GM12801 (cell line): Measurements from ENCODE around the gene NSMF.

Experiments
- TF ChIP-seq, protein P1 (sequence below): IDR thresholded peaks from one replicate; pipeline ENCODE4 v1.5.1; 2011; ENCODE audit warnings: control low read depth; ENCODE audit not compliant: insufficient read length; ENCODE audit errors: extremely low read depth

NSMF gene

DNA sequence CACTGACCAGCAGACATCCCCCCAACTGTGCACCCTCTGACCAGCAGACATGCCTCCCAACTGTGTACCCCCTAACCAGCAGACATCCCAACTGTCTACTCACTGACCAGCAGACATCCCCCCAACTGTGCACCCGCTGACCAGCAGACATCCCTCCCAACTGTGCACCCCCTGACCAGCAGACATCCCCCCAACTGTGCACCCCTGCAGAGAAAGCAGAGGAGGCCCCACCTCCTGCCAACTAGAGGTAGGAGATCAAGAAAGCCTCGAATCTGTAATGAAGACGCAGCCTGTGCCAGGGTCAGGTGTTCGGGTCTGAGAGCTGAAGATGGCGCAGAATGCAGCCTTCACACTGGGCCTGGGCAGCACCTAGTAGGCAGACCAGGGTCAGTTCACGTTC lies 29.8 kb upstream of the NSMF start:
- TF ChIP-seq, protein P1, sequence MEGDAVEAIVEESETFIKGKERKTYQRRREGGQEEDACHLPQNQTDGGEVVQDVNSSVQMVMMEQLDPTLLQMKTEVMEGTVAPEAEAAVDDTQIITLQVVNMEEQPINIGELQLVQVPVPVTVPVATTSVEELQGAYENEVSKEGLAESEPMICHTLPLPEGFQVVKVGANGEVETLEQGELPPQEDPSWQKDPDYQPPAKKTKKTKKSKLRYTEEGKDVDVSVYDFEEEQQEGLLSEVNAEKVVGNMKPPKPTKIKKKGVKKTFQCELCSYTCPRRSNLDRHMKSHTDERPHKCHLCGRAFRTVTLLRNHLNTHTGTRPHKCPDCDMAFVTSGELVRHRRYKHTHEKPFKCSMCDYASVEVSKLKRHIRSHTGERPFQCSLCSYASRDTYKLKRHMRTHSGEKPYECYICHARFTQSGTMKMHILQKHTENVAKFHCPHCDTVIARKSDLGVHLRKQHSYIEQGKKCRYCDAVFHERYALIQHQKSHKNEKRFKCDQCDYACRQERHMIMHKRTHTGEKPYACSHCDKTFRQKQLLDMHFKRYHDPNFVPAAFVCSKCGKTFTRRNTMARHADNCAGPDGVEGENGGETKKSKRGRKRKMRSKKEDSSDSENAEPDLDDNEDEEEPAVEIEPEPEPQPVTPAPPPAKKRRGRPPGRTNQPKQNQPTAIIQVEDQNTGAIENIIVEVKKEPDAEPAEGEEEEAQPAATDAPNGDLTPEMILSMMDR = no peak

DNA sequence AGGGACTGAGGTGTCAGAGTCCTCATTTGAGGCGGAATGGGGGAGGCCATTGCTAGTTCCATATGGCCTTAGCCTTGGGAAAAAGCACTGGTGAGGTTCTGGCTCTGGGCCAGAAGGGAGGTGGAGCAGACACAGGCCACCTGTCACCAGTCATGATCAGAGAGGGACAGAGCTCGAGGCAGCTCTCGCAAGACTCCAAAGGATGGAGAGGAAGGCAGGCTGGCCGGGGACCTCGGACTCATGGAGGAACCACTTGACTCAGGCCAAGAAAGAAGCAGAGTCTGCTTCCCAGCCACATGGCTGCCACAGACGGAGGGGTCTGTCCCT lies 29.2 kb upstream of the NSMF start:
- TF ChIP-seq, protein P1 = no peak

DNA sequence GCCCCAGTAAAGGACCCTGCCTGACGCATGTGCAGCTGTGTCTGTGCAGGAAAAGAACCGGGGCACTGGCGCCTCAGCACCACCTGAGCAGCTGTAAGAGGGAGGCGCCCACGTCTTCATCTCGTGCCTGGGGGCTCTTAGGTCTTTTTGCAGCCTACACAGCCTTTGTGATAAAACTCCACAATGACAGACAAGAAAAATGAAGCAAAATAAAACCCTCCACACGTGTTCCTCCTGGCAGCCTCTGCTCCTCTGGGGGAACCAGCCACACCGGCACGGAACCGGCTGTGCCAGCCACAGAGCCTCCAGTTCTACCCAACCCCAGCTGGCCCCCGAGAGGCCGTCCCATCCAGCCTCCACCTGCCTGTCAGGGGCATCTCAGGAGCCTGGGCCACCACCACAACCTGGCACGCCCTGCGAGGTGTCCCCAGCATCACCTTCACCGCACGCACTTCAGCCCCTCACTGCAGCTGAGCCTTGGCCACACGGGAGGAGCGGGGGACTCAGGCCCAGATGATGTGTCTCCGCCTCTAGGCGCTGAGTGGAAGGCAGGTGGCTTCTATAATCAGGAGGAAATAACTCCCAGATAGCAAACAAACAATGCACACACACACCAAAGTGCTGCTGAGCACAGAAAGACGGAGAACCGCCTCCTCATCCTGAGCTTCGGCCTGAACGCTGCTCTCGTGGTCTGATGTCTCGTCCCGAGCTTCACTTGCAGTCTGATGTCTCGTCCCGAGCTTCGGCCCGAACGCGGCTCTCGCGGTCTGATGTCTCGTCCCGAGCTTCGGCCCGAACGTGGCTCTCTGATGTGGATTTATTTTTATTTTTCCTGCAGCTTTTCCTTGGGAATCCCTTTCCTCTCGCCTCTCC lies 28.6 kb upstream of the NSMF start:
- TF ChIP-seq, protein P1 = no peak

DNA sequence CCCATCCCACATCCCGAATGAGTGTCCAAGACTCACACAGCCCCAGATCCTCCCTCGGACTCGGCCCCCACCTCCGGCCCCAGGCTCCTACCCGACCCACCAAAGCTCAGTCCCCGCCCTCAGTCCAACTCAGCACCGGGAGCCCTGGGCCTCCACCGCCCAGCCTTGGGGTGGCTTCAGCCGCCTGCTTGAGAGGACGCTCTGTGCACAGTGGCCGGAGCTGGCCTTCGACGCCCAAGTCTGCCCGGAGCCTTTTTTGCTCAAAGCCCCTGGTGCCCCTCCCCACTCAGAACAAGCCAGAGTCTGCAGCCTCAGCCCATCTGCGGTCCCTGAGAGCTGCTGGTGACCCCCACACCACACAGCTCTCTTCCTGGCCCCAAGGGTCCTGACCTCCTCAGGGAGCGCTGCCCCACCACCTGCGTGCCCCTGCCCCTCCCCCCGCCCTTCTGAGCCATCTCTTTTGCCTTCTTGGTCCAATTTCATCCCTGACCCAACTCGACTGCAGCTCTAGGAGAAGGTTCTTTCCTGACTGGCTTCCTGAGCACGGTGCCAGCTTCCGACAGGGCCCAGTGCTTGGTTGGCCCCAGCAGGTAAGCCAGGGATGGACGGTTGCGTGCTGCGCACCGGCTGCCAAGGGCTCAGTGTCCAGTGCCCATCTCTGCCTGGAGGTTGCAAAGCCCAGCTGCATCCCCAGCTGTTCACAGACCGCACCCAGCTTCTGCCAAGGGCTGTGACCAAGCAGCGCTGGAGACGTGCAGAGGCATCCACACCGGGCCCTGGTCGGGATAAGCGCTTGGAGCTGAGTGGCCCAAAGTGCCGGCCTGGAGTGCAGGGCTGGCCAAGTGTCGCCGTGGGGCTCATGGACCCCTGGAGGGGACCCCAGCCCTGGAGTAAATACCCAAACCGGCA lies 27.7 kb upstream of the NSMF start:
- TF ChIP-seq, protein P1 = no peak

DNA sequence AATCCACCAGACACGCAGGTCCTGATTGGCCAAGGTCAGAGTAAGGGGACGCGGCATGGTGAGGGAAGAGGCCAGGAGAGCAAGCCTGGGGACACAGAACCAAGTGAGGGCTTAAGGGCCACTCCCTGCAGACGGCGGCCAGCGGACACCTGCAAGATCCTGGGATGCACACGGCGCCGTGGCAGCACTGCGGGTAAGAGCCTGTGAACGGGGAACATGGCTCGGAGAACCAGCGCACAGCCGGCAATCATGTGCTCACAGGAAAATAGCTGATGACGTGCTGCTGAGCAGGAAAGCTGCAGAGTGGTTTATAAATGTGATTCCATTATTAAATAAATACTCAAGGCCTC lies 27.0 kb upstream of the NSMF start:
- TF ChIP-seq, protein P1 = no peak

DNA sequence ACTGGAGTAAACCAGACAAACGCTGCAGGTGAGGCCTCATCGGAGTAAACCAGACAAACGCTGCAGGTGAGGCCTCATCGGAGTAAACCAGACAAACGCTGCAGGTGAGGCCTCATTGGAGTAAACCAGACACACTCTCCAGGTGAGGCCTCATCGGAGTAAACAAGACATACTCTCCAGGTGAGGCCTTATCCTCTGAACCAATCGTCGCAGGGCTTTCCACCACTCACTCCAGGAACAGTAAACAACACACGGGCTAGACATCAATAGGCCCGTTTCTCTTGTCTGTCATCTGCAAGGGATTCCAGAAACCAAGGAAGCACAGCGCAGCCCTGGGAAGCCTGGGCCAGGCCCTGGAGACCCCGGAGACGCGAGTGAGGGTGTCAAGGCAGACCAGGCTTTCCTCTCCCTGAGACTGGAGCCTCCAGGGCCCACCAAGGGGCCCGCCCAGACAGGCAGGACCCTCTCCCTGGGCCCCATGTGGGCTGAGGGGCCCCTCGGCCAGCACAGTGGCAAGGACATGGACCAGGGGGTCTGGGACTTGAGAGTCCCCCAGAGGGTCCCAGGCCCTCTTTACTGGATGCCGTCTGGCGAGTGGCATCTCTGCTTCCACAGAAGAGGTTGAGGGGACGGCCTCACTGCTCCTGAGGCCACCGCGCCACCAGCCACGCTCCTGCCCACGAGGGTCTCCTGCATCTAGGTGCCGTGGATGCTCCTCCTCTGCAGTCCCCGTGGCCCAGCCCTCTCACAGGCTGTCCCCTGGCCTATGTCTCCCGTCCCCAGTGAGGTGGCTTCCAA lies 26.4 kb upstream of the NSMF start:
- TF ChIP-seq, protein P1 = no peak
